Astrocyte of the cerebellum (primary cell): ENCODE results near the gene BMP2.

ENCODE experiments used
- DNase-seq: peaks from one replicate; pipeline ENCODE4 v3.0.0-alpha.2; 2011; ENCODE audit warnings: low read depth
- H3K4me3 ChIP-seq: 2 replicates; pipeline ENCODE4 v1.5.1; 2011; ENCODE audit warnings: mild to moderate bottlenecking, low read depth, low read length, moderate library complexity
- in situ Hi-C: cut with HindIII; loops from 2 replicates; pipeline ENCODE4 v1.10.0; 2017; ENCODE audit warnings: low sequenced_read_pairs
- TF ChIP-seq, protein P1 (sequence below): IDR thresholded peaks from 2 replicates; pipeline ENCODE4 v1.5.1; 2012; ENCODE audit warnings: low read length, low read depth, moderate library complexity, mild to moderate bottlenecking; ENCODE audit errors: missing control alignments

Gene BMP2

GRCh38 chr20:6766433-6766832, 1.1 kb upstream of the BMP2 start:
- DNase-seq, result no peak
- no peak overlapping the region for H3K4me3 ChIP-seq
- in situ Hi-C loops, result no loop called here
- TF ChIP-seq, protein P1, sequence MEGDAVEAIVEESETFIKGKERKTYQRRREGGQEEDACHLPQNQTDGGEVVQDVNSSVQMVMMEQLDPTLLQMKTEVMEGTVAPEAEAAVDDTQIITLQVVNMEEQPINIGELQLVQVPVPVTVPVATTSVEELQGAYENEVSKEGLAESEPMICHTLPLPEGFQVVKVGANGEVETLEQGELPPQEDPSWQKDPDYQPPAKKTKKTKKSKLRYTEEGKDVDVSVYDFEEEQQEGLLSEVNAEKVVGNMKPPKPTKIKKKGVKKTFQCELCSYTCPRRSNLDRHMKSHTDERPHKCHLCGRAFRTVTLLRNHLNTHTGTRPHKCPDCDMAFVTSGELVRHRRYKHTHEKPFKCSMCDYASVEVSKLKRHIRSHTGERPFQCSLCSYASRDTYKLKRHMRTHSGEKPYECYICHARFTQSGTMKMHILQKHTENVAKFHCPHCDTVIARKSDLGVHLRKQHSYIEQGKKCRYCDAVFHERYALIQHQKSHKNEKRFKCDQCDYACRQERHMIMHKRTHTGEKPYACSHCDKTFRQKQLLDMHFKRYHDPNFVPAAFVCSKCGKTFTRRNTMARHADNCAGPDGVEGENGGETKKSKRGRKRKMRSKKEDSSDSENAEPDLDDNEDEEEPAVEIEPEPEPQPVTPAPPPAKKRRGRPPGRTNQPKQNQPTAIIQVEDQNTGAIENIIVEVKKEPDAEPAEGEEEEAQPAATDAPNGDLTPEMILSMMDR, result no peak

DNA sequence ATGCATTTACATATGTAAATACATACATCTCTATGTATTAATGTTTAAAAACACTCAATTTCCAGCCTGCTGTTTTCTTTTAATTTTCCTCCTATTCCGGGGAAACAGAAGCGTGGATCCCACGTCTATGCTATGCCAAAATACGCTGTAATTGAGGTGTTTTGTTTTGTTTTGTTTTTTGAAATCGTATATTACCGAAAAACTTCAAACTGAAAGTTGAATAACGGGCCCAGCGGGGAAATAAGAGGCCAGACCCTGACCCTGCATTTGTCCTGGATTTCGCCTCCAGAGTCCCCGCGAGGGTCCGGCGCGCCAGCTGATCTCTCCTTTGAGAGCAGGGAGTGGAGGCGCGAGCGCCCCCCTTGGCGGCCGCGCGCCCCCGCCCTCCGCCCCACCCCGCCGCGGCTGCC, 355 bp upstream of the BMP2 start:
- TF ChIP-seq, protein P1, result no peak
- no peak for DNase-seq
- H3K4me3 ChIP-seq, result peak overlapping the region; percentile 66
- in situ Hi-C loops, result no loop called here

- TF ChIP-seq, protein P1, result no peak
- in situ Hi-C loops, result no loop called here
- H3K4me3 ChIP-seq, result peak overlapping the region; percentile 66
- DNase-seq, result no peak
Measured at GRCh38 chr20:6768228-6769140, 998 bp downstream of the BMP2 start.

DNA sequence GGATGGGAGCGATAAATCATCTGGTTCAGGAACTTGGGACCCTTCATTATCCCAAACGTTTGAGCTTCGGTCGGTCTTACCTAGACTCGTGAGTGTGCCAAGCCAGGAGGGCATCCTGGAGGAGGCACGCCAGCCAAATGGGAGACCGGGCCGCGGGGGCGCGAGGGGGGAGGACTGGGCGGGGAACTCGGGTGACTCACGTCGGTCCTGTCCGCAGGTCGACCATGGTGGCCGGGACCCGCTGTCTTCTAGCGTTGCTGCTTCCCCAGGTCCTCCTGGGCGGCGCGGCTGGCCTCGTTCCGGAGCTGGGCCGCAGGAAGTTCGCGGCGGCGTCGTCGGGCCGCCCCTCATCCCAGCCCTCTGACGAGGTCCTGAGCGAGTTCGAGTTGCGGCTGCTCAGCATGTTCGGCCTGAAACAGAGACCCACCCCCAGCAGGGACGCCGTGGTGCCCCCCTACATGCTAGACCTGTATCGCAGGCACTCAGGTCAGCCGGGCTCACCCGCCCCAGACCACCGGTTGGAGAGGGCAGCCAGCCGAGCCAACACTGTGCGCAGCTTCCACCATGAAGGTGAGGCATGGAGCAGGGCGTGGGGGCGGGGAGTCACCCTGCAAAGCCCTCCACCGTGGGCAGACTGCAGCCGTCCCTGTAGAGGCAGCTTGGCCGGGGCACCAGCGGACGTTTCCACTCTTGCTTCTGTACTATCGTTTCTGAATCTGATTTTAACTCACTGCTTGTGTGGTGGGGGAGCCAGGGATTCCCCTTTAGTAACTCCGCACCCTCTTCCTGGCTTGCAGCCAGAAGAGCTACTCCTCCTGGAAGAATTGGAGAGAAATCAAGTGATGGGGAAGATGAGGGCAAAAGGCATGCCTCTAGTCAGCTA, 2.7 kb downstream of the BMP2 start:
- DNase-seq, result no peak
- peak overlapping the region; percentile 66 for H3K4me3 ChIP-seq
- in situ Hi-C loops, result no loop called here
- TF ChIP-seq, protein P1, result no peak

- no peak for DNase-seq
- TF ChIP-seq, protein P1, result no peak
- H3K4me3 ChIP-seq, result peak overlapping the region; percentile 66
- in situ Hi-C loops, result no loop called here
Measured at GRCh38 chr20:6770786-6771100, 3.3 kb downstream of the BMP2 start.

DNA sequence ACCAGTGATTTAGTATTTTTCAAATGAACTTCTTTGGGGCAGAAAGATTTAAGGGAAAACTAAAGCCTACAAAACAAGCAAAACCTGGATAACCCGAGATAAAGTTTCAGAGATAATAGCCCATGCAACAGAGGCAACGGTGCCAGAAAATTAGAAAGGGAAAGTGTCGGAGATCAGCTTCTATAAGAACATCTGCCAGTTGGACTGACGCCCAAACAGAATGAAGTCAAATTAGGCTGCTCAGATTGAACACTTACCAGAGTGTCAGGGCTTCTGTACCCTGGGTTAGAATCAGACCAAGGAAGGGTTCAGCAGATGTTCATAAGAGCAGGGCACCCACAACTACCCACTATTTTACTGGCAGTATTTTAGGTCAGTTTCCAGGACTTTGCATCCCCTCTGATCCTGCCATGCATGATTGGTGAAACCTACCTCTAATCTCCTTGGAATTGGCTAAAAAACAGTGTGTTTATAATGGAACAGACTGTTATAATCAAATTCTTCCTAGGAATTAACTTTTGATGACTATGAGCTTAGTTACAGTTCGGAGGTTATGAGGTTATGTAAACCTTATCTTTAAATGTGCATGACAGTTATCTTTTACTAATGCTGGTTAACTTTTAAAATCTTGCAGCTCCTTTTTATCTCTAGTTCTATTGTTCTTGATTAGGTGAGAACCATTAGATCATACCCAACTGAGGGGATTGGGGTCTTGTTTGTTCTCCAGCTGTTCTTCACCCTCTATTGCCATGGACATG, 13.1 kb downstream of the BMP2 start:
- TF ChIP-seq, protein P1, result no peak
- DNase-seq, result no peak
- in situ Hi-C loops, result no loop called here
- no peak overlapping the region for H3K4me3 ChIP-seq
